Esophagus muscularis mucosa (tissue), 4 donors: ENCODE results near the gene GPATCH4. TPM values are rescaled to one million over a fixed set of nuclear protein-coding genes. Genes with fewer than 3 reads are reported as not detected.
A peak's percentile ranks its signal among the peaks of the same experiment; 100 is the strongest.
"Not testable (repeated sequence)": the region's sequence is repeated elsewhere in the genome, so short reads cannot be mapped to it uniquely, and the experiment has no call there.

Source experiments
- DNase-seq: peaks from one replicate; pipeline ENCODE4 v3.0.0-alpha.2; 2017; ENCODE audit errors: extremely low spot score
- H3K27ac ChIP-seq, 4 donors: fragments of 200-600 bp; sonication (generic); replicated peaks in 1 of 4; 1 replicate in 3 of 4; 2 replicates in 1 of 4; pipeline ENCODE4 v1.5.1; 2016 to 2019; ENCODE audit warnings: mild to moderate bottlenecking in 1 of 4
- H3K27me3 ChIP-seq, 4 donors: fragments of 200-600 bp; sonication (generic); one replicate each; pipeline versions ENCODE4 v1.5.1 to v1.6.0; 2016 to 2019
- H3K36me3 ChIP-seq, 4 donors: fragments of 200-600 bp; sonication (generic); one replicate each; pipeline ENCODE4 v1.5.1; 2016 to 2019
- H3K4me1 ChIP-seq, 4 donors: fragments of 200-600 bp; sonication (generic); one replicate each; pipeline ENCODE4 v1.5.1; 2016 to 2019
- H3K4me3 ChIP-seq, 4 donors: fragments of 200-600 bp; sonication (generic); 1 replicate in 2 of 4; 2 replicates in 2 of 4; pipeline ENCODE4 v1.5.1; 2016 to 2019; ENCODE audit warnings: mild to moderate bottlenecking in 4 of 4, moderate library complexity in 1 of 4
- H3K9me3 ChIP-seq, 4 donors: fragments of 200-600 bp; sonication (generic); 1 replicate in 3 of 4; 2 replicates in 1 of 4; pipeline ENCODE4 v1.5.1; 2016 to 2019
- CTCF ChIP-seq, 3 experiments: fragments of 200-600 bp in 2 of 3; fragments of 450-650 bp in 1 of 3; sonication (generic) in 2 of 3; IDR thresholded peaks; one replicate each; pipeline ENCODE4 v1.5.1; 2017 to 2019; ENCODE audit warnings: antibody characterized with exemption in 3 of 3, mild to moderate bottlenecking in 2 of 3, moderate library complexity in 1 of 3
- EP300 ChIP-seq: sonication (generic); formaldehyde crosslinking; IDR thresholded peaks from one replicate; pipeline ENCODE4 v1.6.1; 2017; ENCODE audit warnings: antibody characterized with exemption
- POLR2A ChIP-seq: fragments of 450-650 bp; IDR thresholded peaks from one replicate; pipeline ENCODE4 v1.6.1; 2017; ENCODE audit warnings: antibody characterized with exemption, moderate library complexity, mild to moderate bottlenecking, low read depth
- POLR2AphosphoS5 ChIP-seq, 2 donors: sonication (generic); formaldehyde crosslinking; IDR thresholded peaks; one replicate each; pipeline ENCODE4 v1.6.1; 2017; ENCODE audit warnings: antibody characterized with exemption in 2 of 2
- WGBS: methylation state at CpG from one replicate; pipeline ENCODE4 v1.1.5; 2018; 5-methylcytosine and 5-hydroxymethylcytosine counted together
- intact Hi-C: fragments of 100-400 bp; cut with DNase I; formaldehyde crosslinking; loops from one replicate; pipeline ENCODE4 v1.15.1; 2023
- total RNA-seq, 4 donors: library from RNA; depleted of rRNA; stranded (reverse); fragments of >200 nt; gene quantifications; one replicate each; pipeline versions ENCODE4 v1.1.0 to v1.2.1, GENCODE V29; 2016

GPATCH4 gene
- total RNA-seq, 4 donors from 2014 or later, result 22.6 to 32.8 (median 26.4) TPM

GRCh38 chr1:156608981-156609380, 7.7 kb upstream of the GPATCH4 start:
- H3K4me3 ChIP-seq, result no peak overlapping the region
- no peak overlapping the region for H3K27ac ChIP-seq
- intact Hi-C loops, result loop anchor here (2.0 kb wide), 2 partner anchors 24 to 162 kb away; no protein-coding TSS in a partner anchor
- 59% methylated on average over 6 of the region's 6 CpGs for WGBS
- H3K4me1 ChIP-seq, result peaks cover 0 to 15% (median 8%) of the 10 kb centered on the region in 4 donors
- no peaks in the 10 kb centered on the region for H3K27me3 ChIP-seq
- H3K36me3 ChIP-seq, result no peaks in the 10 kb centered on the region
- no peak for DNase-seq
- no peaks in the 10 kb centered on the region for H3K9me3 ChIP-seq
- TF ChIP-seq EP300 (no peak), POLR2A (no peak), CTCF (IDR thresholded peaks at IDR 0.05) (peak; percentile 12 to 30 (median 15)), POLR2AphosphoS5 (IDR thresholded peaks at IDR 0.05) (no peak)

- no peaks in the 10 kb centered on the region for H3K27me3 ChIP-seq
- H3K9me3 ChIP-seq, result no peaks in the 10 kb centered on the region
- peaks cover 0 to 15% (median 8%) of the 10 kb centered on the region in 4 donors for H3K4me1 ChIP-seq
- intact Hi-C loops, result loop anchor here (2.0 kb wide), 2 partner anchors 23 to 161 kb away; no protein-coding TSS in a partner anchor
- H3K4me3 ChIP-seq, result no peak overlapping the region
- TF ChIP-seq POLR2A, result no peak
- no peak for TF ChIP-seq EP300
- peak; percentile 63 to 88 (median 85) for TF ChIP-seq CTCF (IDR thresholded peaks at IDR 0.05)
- peak; percentile 53 to 56 for TF ChIP-seq POLR2AphosphoS5 (IDR thresholded peaks at IDR 0.05)
- WGBS, result 29% methylated on average over 7 of the region's 7 CpGs
- no peaks in the 10 kb centered on the region for H3K36me3 ChIP-seq
- no peak for DNase-seq
- H3K27ac ChIP-seq, result peak overlapping the region in 1 of 4 donors; percentile 64
Measured at GRCh38 chr1:156608036-156608674, 6.9 kb upstream of the GPATCH4 start.

- H3K27me3 ChIP-seq, DNase-seq, H3K36me3 ChIP-seq, intact Hi-C loops, H3K9me3 ChIP-seq, H3K4me3 ChIP-seq: not testable (repeated sequence)
- WGBS, result 92% methylated on average over 4 of the region's 4 CpGs
- peak overlapping the region in 1 of 4 donors; percentile 64 for H3K27ac ChIP-seq
- peaks cover 0 to 19% (median 11%) of the 10 kb centered on the region in 4 donors for H3K4me1 ChIP-seq
Measured at GRCh38 chr1:156607344-156607743, 6.1 kb upstream of the GPATCH4 start.

GRCh38 chr1:156602557-156602993, 1.3 kb upstream of the GPATCH4 start:
- DNase-seq, result no peak
- peaks cover 10 to 29% (median 24%) of the 10 kb centered on the region in 4 donors for H3K4me1 ChIP-seq
- no peak for TF ChIP-seq EP300
- TF ChIP-seq CTCF (IDR thresholded peaks at IDR 0.05), result no peak
- TF ChIP-seq POLR2AphosphoS5 (IDR thresholded peaks at IDR 0.05), result no peak
- no peak for TF ChIP-seq POLR2A
- H3K27ac ChIP-seq, result no peak overlapping the region
- H3K9me3 ChIP-seq, result no peaks in the 10 kb centered on the region
- H3K27me3 ChIP-seq, result no peaks in the 10 kb centered on the region
- H3K4me3 ChIP-seq, result no peak overlapping the region
- peaks cover 12 to 15% (median 13%) of the 10 kb centered on the region in 4 donors for H3K36me3 ChIP-seq
- intact Hi-C loops, result no loop called here
- 42% methylated on average over 10 of the region's 10 CpGs for WGBS

- Histone ChIP-seq H3K27ac (peak overlapping the region; percentile 82 to 83 (median 82)), H3K4me1 (peaks cover 10 to 28% (median 24%) of the 10 kb centered on the region in 4 donors), H3K9me3 (no peaks in the 10 kb centered on the region), H3K36me3 (peaks cover 12 to 21% (median 20%) of the 10 kb centered on the region in 4 donors), H3K27me3 (no peaks in the 10 kb centered on the region), H3K4me3 (peak overlapping the region; percentile 68 to 75 (median 72))
- TF ChIP-seq CTCF (IDR thresholded peaks at IDR 0.05) (no peak), POLR2A (no peak), EP300 (no peak), POLR2AphosphoS5 (IDR thresholded peaks at IDR 0.05) (no peak)
- 76% methylated on average over 10 of the region's 12 CpGs for WGBS
- intact Hi-C loops, result no loop called here
- no peak for DNase-seq
Measured at GRCh38 chr1:156601892-156602291, 613 bp upstream of the GPATCH4 start.
